Body of pancreas (tissue), 4 donors: ENCODE data around the gene MEGF9.

ENCODE experiments used
- CTCF ChIP-seq, 7 experiments: fragments of 450-650 bp in 4 of 7; fragments of 200-600 bp in 3 of 7; sonication (generic) in 3 of 7; IDR thresholded peaks; one replicate each; pipeline ENCODE4 v1.5.1; 2016 to 2019; ENCODE audit warnings: antibody characterized with exemption in 7 of 7
- POLR2A ChIP-seq, 3 donors: fragments of 450-650 bp; IDR thresholded peaks; one replicate each; pipeline ENCODE4 v1.6.1; 2016; ENCODE audit warnings: antibody characterized with exemption in 3 of 3, mild to moderate bottlenecking in 2 of 3

GRCh38 chr9:120574473-120574872 lies 139.8 kb downstream of the MEGF9 start:
- no peak for TF ChIP-seq CTCF (IDR thresholded peaks at IDR 0.05)
- TF ChIP-seq POLR2A (IDR thresholded peaks at IDR 0.05) = no peak
